Muscle of arm (tissue), 12 donors: Measurements from ENCODE around the gene RECQL. TPM values are rescaled to one million over a fixed set of nuclear protein-coding genes. Genes with fewer than 3 reads are reported as not detected.
"Not testable (repeated sequence)": the region's sequence is repeated elsewhere in the genome, so short reads cannot be mapped to it uniquely, and the experiment has no call there.

ENCODE experiments used
- DNase-seq: peaks from one replicate; pipeline ENCODE4 v3.0.0-alpha.2; 2013
- polyA plus RNA-seq, 12 donors: library from polyadenylated mRNA; unstranded; fragments of 120-200 nt; gene quantifications; one replicate each; pipeline ENCODE4 v1.2.1, GENCODE V29; 2013; ENCODE audit not compliant: insufficient read length in 12 of 12

The RECQL gene
- polyA plus RNA-seq, 12 donors = 28.8 to 43.8 (median 33.0) TPM; not detected in 1

GRCh38 chr12:21505888-21506287 lies 4.5 kb upstream of the RECQL start:
- DNase-seq = no peak

DNA sequence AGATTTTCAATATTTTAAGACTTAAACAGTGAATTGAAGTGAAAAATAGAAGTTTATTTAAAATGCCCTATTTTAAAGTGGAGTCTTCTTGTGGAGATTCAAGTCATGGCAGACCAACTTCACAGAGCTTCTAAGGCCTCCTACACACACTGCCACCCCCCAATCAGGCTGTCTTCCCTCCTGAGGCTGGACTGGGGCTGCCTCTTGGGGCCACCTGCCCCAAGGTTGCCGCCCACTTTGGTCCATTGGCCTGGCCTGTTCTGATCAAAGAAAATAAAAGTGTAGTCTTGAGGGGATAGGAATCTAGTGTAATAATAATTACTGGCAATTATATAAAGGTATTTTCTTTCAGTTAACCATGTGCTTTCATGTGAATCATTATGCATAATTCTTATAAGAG lies 1.4 kb upstream of the RECQL start:
- DNase-seq = no peak

- peak; percentile 51 for DNase-seq
These were observed 695 bp upstream of the RECQL start for GRCh38 chr12:21502164-21502496.

GRCh38 chr12:21500786-21501257 lies 613 bp downstream of the RECQL start:
- peak; percentile 1 for DNase-seq

GRCh38 chr12:21499765-21500164 lies 1.7 kb downstream of the RECQL start:
- no peak for DNase-seq

DNA sequence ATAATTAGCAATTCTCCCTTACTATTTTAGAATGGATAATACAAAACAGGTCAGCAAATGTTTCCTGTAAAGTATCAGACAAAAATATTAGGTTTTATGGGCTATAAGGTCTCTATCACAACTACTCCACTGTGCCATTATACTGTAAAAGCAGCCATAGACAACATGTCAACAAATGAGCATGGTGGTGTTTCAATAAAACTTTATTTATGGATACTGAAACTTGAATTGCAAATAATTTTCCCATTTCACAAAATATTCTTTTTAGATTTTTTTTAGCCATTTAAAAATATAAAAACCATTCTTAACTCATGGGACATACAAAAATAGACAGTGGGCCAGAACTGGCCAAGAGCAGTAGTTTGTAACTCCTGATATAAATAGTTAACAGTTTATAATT lies 15.4 kb downstream of the RECQL start:
- DNase-seq = no peak

GRCh38 chr12:21483531-21483930 lies 17.9 kb downstream of the RECQL start:
- DNase-seq = no peak

DNA sequence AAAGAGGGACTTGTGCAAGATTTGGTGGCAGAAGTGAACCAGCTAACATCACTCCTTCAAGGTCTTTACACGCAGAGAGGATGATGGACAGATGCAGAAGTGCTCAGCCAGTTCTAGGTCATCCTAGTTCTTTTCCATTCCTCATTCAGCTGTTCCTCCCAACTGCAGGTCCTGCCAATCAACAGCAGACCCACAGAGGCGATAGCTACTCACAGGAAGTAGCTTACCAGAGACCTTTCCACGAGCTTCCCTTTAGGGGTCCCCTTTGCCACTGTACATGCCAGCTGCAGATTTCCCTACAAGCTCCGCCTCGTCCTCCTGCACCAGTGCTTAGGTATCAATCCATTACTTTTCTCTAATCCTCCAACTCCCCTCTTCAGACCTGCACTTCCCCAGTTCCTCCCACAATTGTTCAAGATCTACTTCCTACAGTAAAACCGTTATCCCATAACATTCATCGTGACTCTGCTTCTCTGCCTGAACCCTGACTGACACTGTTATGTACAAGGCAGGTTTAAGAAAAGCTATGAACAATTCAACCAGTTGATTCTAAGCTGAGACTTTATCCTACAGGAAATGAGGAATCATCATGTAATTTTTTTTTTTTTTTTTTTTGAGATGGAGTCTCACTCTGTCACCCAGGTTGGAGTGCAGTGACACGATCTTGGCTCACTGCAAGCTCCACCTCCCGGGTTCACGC lies 22.5 kb downstream of the RECQL start:
- no peak for DNase-seq

DNA sequence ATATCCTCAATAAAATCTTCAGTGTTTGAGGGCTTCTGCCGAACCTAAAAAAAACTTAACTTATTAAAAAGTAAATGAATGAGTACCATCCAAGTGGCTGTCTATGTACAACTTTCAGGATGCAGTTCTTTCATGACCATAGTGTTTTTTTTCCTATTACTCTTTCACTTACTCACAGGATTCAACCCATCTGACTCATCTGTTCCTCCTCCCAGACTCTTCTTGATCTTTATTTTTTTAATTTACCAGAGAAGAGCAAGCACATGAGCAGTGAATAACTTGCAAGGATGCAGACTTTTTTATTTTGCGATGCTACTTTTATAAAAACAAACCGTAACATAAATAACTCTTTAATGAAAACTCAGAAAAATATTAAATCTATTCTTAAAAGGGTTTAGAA lies 24.5 kb downstream of the RECQL start:
- DNase-seq = no peak

- DNase-seq = no peak
These were observed 25.9 kb downstream of the RECQL start for GRCh38 chr12:21475552-21475951.

- no peak for DNase-seq
These were observed 29.1 kb downstream of the RECQL start for GRCh38 chr12:21472197-21472823.

DNA sequence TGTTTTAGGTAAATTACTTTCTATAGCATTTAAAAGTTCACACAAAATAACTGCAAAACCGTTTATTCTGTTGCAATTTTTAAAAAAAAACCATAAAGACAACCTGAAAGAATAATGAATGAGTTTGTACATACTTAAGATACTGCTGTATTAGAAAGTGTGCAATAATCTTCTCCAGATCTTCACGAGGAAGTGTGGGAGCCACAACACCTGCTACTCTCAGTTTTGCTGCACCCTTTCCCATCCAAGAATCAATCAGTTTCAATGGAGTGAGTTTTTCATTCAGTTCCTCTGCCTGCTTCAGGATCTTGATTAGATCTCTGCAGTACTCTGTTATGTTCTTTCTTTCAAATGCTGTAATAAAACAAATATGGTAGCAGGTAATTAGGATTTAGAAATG lies 30.1 kb downstream of the RECQL start:
- DNase-seq = no peak

- not testable (repeated sequence) for DNase-seq
These were observed 34.1 kb downstream of the RECQL start for GRCh38 chr12:21467334-21467733.

DNA sequence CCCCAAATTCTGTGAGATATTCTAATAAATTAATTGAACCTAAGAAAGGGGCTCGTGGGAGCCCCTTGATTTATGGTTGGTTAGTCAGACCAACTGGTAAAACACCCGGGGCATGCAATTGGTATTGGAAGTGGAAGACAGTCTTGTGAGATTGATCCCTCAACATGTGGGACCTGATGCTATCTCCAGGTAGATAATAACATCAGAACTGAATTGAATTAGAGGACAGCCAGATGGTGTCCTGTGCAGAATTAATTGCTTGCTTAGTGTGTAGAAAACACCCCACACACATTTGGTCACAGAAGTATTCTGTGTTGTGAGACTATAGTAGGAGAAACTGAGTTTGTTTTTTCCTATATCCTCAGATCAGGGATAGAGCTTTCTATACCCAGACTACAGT lies 42.0 kb downstream of the RECQL start:
- no peak for DNase-seq

GRCh38 chr12:21456291-21456780 lies 45.1 kb downstream of the RECQL start:
- no peak for DNase-seq

DNA sequence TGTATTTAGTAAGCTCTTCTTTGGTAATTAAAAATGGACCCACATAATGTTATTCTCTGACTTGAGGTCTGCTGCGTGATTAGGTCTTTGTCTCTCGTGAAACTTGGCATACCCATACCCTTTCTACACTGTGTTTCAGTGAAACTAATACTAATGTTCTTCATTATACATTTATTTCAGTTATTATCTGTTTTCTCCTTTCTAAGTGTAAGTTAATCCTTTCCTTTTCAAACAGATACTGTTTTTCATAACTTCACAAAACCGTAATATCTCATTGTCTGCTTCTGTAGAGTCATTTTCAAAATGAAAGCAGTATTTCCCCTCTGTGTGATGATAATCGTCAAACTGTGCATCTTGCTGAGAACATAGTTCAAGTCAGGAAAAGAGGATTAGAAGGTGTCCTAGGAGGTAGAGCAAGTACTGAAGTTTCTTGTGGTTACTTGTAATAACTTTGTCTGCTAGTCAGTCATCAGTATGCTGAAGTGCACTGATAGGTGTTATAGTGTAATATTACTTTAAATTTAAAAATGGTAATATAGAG lies 48.1 kb downstream of the RECQL start:
- no peak for DNase-seq

DNA sequence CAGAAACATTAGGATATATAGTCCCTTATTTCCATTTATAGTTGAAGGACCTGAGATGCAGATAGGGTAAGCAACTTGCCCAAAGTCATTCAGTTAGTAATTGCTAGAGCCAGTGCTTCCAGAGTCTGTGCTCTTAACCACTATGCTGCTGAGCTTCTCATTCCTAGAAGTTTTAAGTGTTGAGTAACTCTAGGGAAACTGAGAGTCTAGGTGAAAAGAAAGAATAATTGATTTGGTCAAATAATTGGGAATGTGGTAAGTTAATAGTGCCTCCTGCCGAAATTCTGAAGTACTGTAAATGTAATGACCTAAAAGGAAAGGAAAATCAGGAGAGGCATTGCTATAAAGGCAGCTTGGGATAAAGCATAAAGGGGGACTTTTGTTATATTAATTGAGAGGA lies 49.9 kb downstream of the RECQL start:
- DNase-seq = no peak

DNA sequence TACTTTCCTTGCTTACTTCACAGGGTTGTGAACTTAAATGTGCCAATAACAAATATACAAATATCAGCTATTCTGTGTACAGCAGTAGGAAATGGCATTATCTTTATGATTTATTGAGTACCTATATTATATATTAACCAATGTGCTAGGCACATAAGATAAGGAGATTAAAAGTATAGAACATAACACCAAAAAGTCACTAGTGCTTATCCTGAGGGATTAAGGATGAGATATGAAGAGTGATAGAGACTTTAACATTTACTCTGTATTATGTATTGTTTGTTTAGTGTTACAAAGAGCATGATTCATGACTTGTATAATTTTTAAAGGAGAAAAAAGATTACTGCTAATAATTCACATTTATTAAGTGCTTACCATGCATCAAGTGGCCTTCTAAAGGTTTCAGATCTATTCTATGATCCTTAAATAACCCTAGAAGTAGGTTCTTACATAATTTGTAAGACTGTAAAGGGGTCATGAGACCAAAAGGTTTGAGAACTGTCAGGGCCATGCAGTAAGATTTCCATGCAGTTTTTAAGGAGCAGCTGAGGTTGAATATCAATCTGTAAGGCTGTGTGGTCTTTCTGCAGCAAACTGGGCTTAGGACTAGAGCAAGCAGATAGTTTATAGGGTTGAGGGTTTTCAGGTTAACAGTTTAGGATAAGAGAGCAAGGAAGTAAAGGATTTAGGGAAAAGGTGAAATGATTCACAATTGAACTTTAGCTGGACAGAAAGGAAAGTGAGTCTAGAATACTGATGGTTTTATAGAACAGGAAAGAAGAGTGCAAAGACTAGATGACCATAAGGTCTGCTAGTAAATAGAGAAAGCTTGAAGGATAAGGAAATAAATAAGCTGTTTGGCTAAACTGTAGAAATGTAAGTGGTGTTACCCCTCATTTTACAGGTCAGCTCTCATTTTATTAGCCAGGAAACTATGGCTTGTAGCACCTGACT lies 57.0 kb downstream of the RECQL start:
- DNase-seq = no peak

DNA sequence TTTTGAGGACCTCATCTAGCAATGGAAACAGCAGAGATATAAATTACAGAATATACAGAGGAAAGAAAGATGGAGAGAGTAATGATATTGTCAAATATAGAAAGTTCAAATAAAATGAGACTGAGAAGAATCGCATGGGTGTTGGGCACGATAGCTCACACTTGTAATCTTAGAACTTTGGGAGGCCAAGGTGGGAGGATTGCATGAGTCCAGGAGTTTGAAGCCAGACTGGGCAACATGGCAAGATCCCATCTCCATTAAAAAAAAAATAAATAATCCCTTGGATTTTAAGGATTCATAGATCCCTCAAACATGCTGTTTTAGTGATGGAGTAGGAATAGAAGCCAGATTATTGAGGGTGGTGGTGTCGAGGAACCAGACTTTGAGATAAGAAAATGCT lies 62.1 kb downstream of the RECQL start:
- no peak for DNase-seq

GRCh38 chr12:21438643-21439042 lies 62.8 kb downstream of the RECQL start:
- DNase-seq = no peak

- DNase-seq = no peak
These were observed 66.7 kb downstream of the RECQL start for GRCh38 chr12:21434699-21435098.

GRCh38 chr12:21433525-21433924 lies 67.9 kb downstream of the RECQL start:
- no peak for DNase-seq
